ENCODE measurements around the gene GBX2.

The GBX2 gene

GRCh38 chr2:236180831-236181453 lies 12.8 kb upstream of the GBX2 start:
- DNase-seq = no peak

- no peak for DNase-seq
Measured at GRCh38 chr2:236180076-236180816, 12.1 kb upstream of the GBX2 start.

- DNase-seq = no peak
Measured at GRCh38 chr2:236179236-236180075, 11.3 kb upstream of the GBX2 start.

GRCh38 chr2:236178890-236179235 lies 10.7 kb upstream of the GBX2 start:
- DNase-seq = no peak

GRCh38 chr2:236177967-236178889 lies 10.0 kb upstream of the GBX2 start:
- no peak for DNase-seq

GRCh38 chr2:236177604-236177966 lies 9.4 kb upstream of the GBX2 start:
- DNase-seq = no peak

GRCh38 chr2:236176951-236177350 lies 8.8 kb upstream of the GBX2 start:
- no peak for DNase-seq

- DNase-seq = no peak
Measured at GRCh38 chr2:236176417-236176816, 8.2 kb upstream of the GBX2 start.

GRCh38 chr2:236175548-236176150 lies 7.5 kb upstream of the GBX2 start:
- no peak for DNase-seq

GRCh38 chr2:236173729-236174607 lies 5.8 kb upstream of the GBX2 start:
- DNase-seq = no peak

- no peak for DNase-seq
Measured at GRCh38 chr2:236173036-236173728, 5.0 kb upstream of the GBX2 start.

GRCh38 chr2:236172255-236173035 lies 4.3 kb upstream of the GBX2 start:
- DNase-seq = no peak

- no peak for DNase-seq
Measured at GRCh38 chr2:236171680-236172254, 3.6 kb upstream of the GBX2 start.

- no peak for DNase-seq
Measured at GRCh38 chr2:236171181-236171679, 3.0 kb upstream of the GBX2 start.

GRCh38 chr2:236170590-236171165 lies 2.5 kb upstream of the GBX2 start:
- DNase-seq = no peak

- DNase-seq = no peak
Measured at GRCh38 chr2:236169741-236170589, 1.8 kb upstream of the GBX2 start.

GRCh38 chr2:236169151-236169721 lies 1.1 kb upstream of the GBX2 start:
- no peak for DNase-seq
